H9 (cell line): ENCODE results near the gene TFDP3. TPM values are rescaled to one million over a fixed set of nuclear protein-coding genes. Genes with fewer than 3 reads are reported as not detected.

Source experiments
- DNase-seq: peaks from one replicate; pipeline ENCODE4 v3.0.0-alpha.2; 2017
- H2AFZ ChIP-seq: one replicate; pipeline ENCODE4 v1.6.1; 2013; ENCODE audit warnings: mild to moderate bottlenecking, low read length, control low read depth, moderate library complexity
- H2AK5ac ChIP-seq: 2 replicates; pipeline ENCODE4 v1.6.1; 2013; ENCODE audit warnings: low read length, control low read depth, mixed read lengths; ENCODE audit not compliant: insufficient read length
- H2BK120ac ChIP-seq: one replicate; pipeline ENCODE4 v1.6.1; 2013; ENCODE audit warnings: low read depth, mild to moderate bottlenecking, low read length, control low read depth, inconsistent platforms; ENCODE audit not compliant: poor library complexity, severe bottlenecking
- H2BK12ac ChIP-seq: 2 replicates; pipeline ENCODE4 v1.6.1; 2013; ENCODE audit warnings: low read length, control low read depth, mixed read lengths, low read depth; ENCODE audit not compliant: insufficient read length
- H2BK15ac ChIP-seq: 2 replicates; pipeline ENCODE4 v1.6.1; 2013; ENCODE audit warnings: low read depth, low read length, control low read depth
- H2BK20ac ChIP-seq: one replicate; pipeline ENCODE4 v1.6.1; 2013; ENCODE audit warnings: low read depth, mild to moderate bottlenecking, low read length, control low read depth, inconsistent platforms; ENCODE audit not compliant: poor library complexity, severe bottlenecking
- H2BK5ac ChIP-seq: 2 replicates; pipeline ENCODE4 v1.6.1; 2013; ENCODE audit warnings: low read length, control low read depth, mixed read lengths; ENCODE audit not compliant: insufficient read length
- H3K14ac ChIP-seq: 2 replicates; pipeline ENCODE4 v1.6.1; 2013; ENCODE audit warnings: low read length, control low read depth; ENCODE audit not compliant: insufficient read depth
- H3K18ac ChIP-seq: 2 replicates; pipeline ENCODE4 v1.6.1; 2013; ENCODE audit warnings: low read depth, mild to moderate bottlenecking, mixed read lengths, low read length, control low read depth; ENCODE audit not compliant: insufficient read length
- H3K23ac ChIP-seq: 2 replicates; pipeline ENCODE4 v1.6.1; 2013; ENCODE audit warnings: low read length, control low read depth, mixed read lengths, low read depth; ENCODE audit not compliant: insufficient read length
- H3K23me2 ChIP-seq: 2 replicates; pipeline ENCODE4 v1.6.1; 2013; ENCODE audit warnings: low read depth, mild to moderate bottlenecking, mixed read lengths, low read length, control low read depth; ENCODE audit not compliant: insufficient read length, poor library complexity, severe bottlenecking
- H3K27ac ChIP-seq: 2 replicates; pipeline ENCODE4 v1.5.1; 2013; ENCODE audit warnings: low read length, control low read depth, mixed read lengths, low read depth; ENCODE audit not compliant: insufficient read length
- H3K27me3 ChIP-seq: 2 replicates; pipeline ENCODE4 v1.6.1; 2013; ENCODE audit warnings: low read length, control low read depth, inconsistent platforms; ENCODE audit not compliant: insufficient read depth
- H3K4ac ChIP-seq: 2 replicates; pipeline ENCODE4 v1.6.1; 2013; ENCODE audit warnings: low read depth, mild to moderate bottlenecking, control low read depth, inconsistent platforms, low read length, moderate library complexity
- H3K4me1 ChIP-seq: 2 replicates; pipeline ENCODE4 v1.6.1; 2013; ENCODE audit warnings: low read length, control low read depth, inconsistent platforms; ENCODE audit not compliant: insufficient read depth
- H3K4me2 ChIP-seq: 2 replicates; pipeline ENCODE4 v1.6.1; 2013; ENCODE audit warnings: low read length, control low read depth, mixed read lengths; ENCODE audit not compliant: insufficient read length, insufficient read depth
- H3K56ac ChIP-seq: 2 replicates; pipeline ENCODE4 v1.6.1; 2013; ENCODE audit warnings: low read depth, mild to moderate bottlenecking, mixed read lengths, low read length, control low read depth; ENCODE audit not compliant: insufficient read length
- H3K79me1 ChIP-seq: 2 replicates; pipeline ENCODE4 v1.6.1; 2013; ENCODE audit warnings: low read depth, mild to moderate bottlenecking, moderate library complexity, low read length, control low read depth, inconsistent platforms; ENCODE audit not compliant: insufficient read depth, poor library complexity, severe bottlenecking
- H3K79me2 ChIP-seq: 2 replicates; pipeline ENCODE4 v1.6.1; 2013; ENCODE audit warnings: low read length, control low read depth, inconsistent platforms; ENCODE audit not compliant: insufficient read depth
- H3K9ac ChIP-seq: 2 replicates; pipeline ENCODE4 v1.6.1; 2013; ENCODE audit warnings: low read length, control low read depth, mixed read lengths; ENCODE audit not compliant: insufficient read length; ENCODE audit errors: extremely low read depth
- H3K9me3 ChIP-seq: one replicate; pipeline ENCODE4 v1.6.1; 2013; ENCODE audit warnings: low read depth, low read length, inconsistent platforms; ENCODE audit not compliant: control insufficient read depth
- H3T11ph ChIP-seq: one replicate; pipeline ENCODE4 v1.6.1; 2013; ENCODE audit warnings: mild to moderate bottlenecking, low read length, control low read depth, inconsistent platforms
- H4K20me1 ChIP-seq: one replicate; pipeline ENCODE4 v1.6.1; 2013; ENCODE audit not compliant: control insufficient read depth, insufficient read length, insufficient read depth
- H4K5ac ChIP-seq: 2 replicates; pipeline ENCODE4 v1.6.1; 2013; ENCODE audit warnings: low read depth, mild to moderate bottlenecking, mixed read lengths, low read length, control low read depth; ENCODE audit not compliant: insufficient read length
- H4K8ac ChIP-seq: replicated peaks from 2 replicates; pipeline ENCODE4 v1.6.1; 2013; ENCODE audit warnings: low read length, control low read depth, mixed read lengths, low read depth; ENCODE audit not compliant: insufficient read length
- H4K91ac ChIP-seq: 2 replicates; pipeline ENCODE4 v1.6.1; 2013; ENCODE audit warnings: low read depth, mild to moderate bottlenecking, moderate library complexity, mixed read lengths, low read length, control low read depth; ENCODE audit not compliant: insufficient read length
- H3K27ac Mint-ChIP-seq, 3 experiments: 2 replicates in 2 of 3; 3 replicates in 1 of 3; pipeline ENCODE4 v1.8.0; 2020 to 2021; ENCODE audit warnings: mixed read lengths in 3 of 3, mild to moderate bottlenecking in 1 of 3, moderate library complexity in 1 of 3
- H3K27me3 Mint-ChIP-seq: 2 replicates; pipeline ENCODE4 v1.8.0; 2021; ENCODE audit warnings: low read depth, mild to moderate bottlenecking, moderate library complexity, mixed read lengths
- H3K36me3 Mint-ChIP-seq, 3 experiments: 2 replicates in 2 of 3; 3 replicates in 1 of 3; pipeline ENCODE4 v1.8.0; 2020 to 2021; ENCODE audit warnings: low read depth in 3 of 3, mixed read lengths in 3 of 3; ENCODE audit not compliant: insufficient read depth in 1 of 3
- H3K4me1 Mint-ChIP-seq, 2 experiments: 2 replicates each; pipeline ENCODE4 v1.8.0; 2020; ENCODE audit warnings: mixed read lengths in 2 of 2
- H3K4me3 Mint-ChIP-seq, 2 experiments: 2 replicates in 1 of 2; 3 replicates in 1 of 2; pipeline ENCODE4 v1.8.0; 2020 to 2021; ENCODE audit warnings: mild to moderate bottlenecking in 2 of 2, mixed read lengths in 2 of 2, moderate library complexity in 1 of 2
- H3K9me3 Mint-ChIP-seq, 2 experiments: 2 replicates in 1 of 2; 3 replicates in 1 of 2; pipeline ENCODE4 v1.8.0; 2020; ENCODE audit warnings: mild to moderate bottlenecking in 2 of 2, mixed read lengths in 2 of 2, moderate library complexity in 1 of 2
- CTCF ChIP-seq: fragments of 200-600 bp; sonication (generic); conservative IDR thresholded peaks from 3 replicates; pipeline ENCODE4 v1.8.0; 2021; ENCODE audit warnings: antibody characterized with exemption, mild to moderate bottlenecking
- WGBS: extraction: QIAGEN DNeasy Blood & Tissue Kit; methylation state at CpG from one replicate; pipeline ENCODE4 v1.1.7; 2013; ENCODE audit warnings: missing lambda C conversion rate, low lambda C conversion rate, mixed read lengths; ENCODE audit not compliant: insufficient read length; ENCODE audit errors: extremely low coverage; 5-methylcytosine and 5-hydroxymethylcytosine counted together
- total RNA-seq: library from RNA; stranded (reverse); gene quantifications from 2 replicates; pipeline ENCODE4 v1.2.1, GENCODE V29; 2021

The TFDP3 gene
- total RNA-seq, 1 experiment from 2014 or later = not detected

GRCh38 chrX:133232331-133232730 lies 14.2 kb upstream of the TFDP3 start:
- no peaks in the 10 kb centered on the region for H4K20me1 ChIP-seq
- H2AFZ ChIP-seq = no peak overlapping the region
- H3T11ph ChIP-seq = no peak overlapping the region
- H3K4me1 ChIP-seq = no peaks in the 10 kb centered on the region
- no peak overlapping the region for H2BK15ac ChIP-seq
- no peaks in the 10 kb centered on the region for H3K79me1 ChIP-seq
- no peak overlapping the region for H3K56ac ChIP-seq
- no peak overlapping the region for H3K18ac ChIP-seq
- Mint-ChIP-seq H3K4me3 (no peak overlapping the region), H3K27me3 (peaks cover 67% of the 10 kb centered on the region), H3K4me1 (peaks cover 4% of the 10 kb centered on the region in 2 experiments), H3K9me3 (peaks cover 4 to 6% of the 10 kb centered on the region in 2 experiments; a peak in 4 of 5 replicates), H3K27ac (no peak overlapping the region), H3K36me3 (no peaks in the 10 kb centered on the region)
- H2BK20ac ChIP-seq = no peak overlapping the region
- H3K23me2 ChIP-seq = no peaks in the 10 kb centered on the region
- H3K27me3 ChIP-seq = peaks cover 16% of the 10 kb centered on the region; the same call in 1 of the 2 replicates
- no peak overlapping the region for H2BK5ac ChIP-seq
- H4K5ac ChIP-seq = no peak overlapping the region
- H3K9me3 ChIP-seq = no peaks in the 10 kb centered on the region
- no CpG with 5 or more reads among the region's 1 CpG for WGBS
- no peak overlapping the region for H4K91ac ChIP-seq
- no peak overlapping the region for H2BK12ac ChIP-seq
- no peaks in the 10 kb centered on the region for H3K79me2 ChIP-seq
- no peak overlapping the region for H3K9ac ChIP-seq
- no peak overlapping the region for H3K27ac ChIP-seq
- no peak overlapping the region for H2AK5ac ChIP-seq
- H4K8ac ChIP-seq = no peak overlapping the region
- H2BK120ac ChIP-seq = no peak overlapping the region
- DNase-seq = no peak
- no peak overlapping the region for H3K23ac ChIP-seq
- H3K14ac ChIP-seq = no peak overlapping the region
- TF ChIP-seq CTCF = no peak
- no peak overlapping the region for H3K4me2 ChIP-seq
- no peak overlapping the region for H3K4ac ChIP-seq
